Colonic mucosa (tissue), 4 donors: ENCODE measurements around the gene RAD51. TPM values are rescaled to one million over a fixed set of nuclear protein-coding genes. Genes with fewer than 3 reads are reported as not detected.
A peak's percentile ranks its signal among the peaks of the same experiment; 100 is the strongest.

Experiments used
- DNase-seq: peaks from one replicate; pipeline ENCODE4 v3.0.0-alpha.2; 2020
- H3K27ac ChIP-seq: fragments of 200-600 bp; one replicate; pipeline ENCODE4 v1.8.0; 2021
- H3K27me3 ChIP-seq: fragments of 200-600 bp; one replicate; pipeline ENCODE4 v1.8.0; 2021
- H3K36me3 ChIP-seq: fragments of 200-600 bp; one replicate; pipeline ENCODE4 v1.8.0; 2021
- H3K4me1 ChIP-seq: fragments of 200-600 bp; one replicate; pipeline ENCODE4 v1.8.0; 2021; ENCODE audit warnings: mild to moderate bottlenecking
- H3K4me3 ChIP-seq: fragments of 200-600 bp; one replicate; pipeline ENCODE4 v1.8.0; 2021
- H3K9ac ChIP-seq, 2 donors: one replicate each; pipeline ENCODE4 v1.7.0; 2013; ENCODE audit warnings: control low read depth in 2 of 2, low read depth in 2 of 2, low read length in 2 of 2
- H3K9me3 ChIP-seq: fragments of 200-600 bp; one replicate; pipeline ENCODE4 v1.8.0; 2021
- intact Hi-C: fragments of 100-400 bp; cut with DNase I; formaldehyde crosslinking; loops from one replicate; pipeline ENCODE4 v1.14.1; 2022
- total RNA-seq, 2 donors: library from RNA; stranded (reverse); fragmentation: NEBNext Ultra II Directional in 1 of 2; extraction: Animal tissue kit (Norgen Biotek cat#: 25700) in 1 of 2; gene quantifications; one replicate each; pipeline ENCODE4 v1.2.1, GENCODE V29; 2021
- TF ChIP-seq, protein P1 (sequence below): fragments of 200-600 bp; IDR thresholded peaks from one replicate; pipeline ENCODE4 v1.8.0; 2022; ENCODE audit warnings: antibody characterized with exemption, mild to moderate bottlenecking
- donor health status: healthy.
- donor health status: DM: no; HTN: no; CAD: no.
- donor health status: DM: no; HTN: no; CAD: no.

The RAD51 gene
- total RNA-seq, 2 donors from 2014 or later, result 10.0 to 30.5 TPM

DNA sequence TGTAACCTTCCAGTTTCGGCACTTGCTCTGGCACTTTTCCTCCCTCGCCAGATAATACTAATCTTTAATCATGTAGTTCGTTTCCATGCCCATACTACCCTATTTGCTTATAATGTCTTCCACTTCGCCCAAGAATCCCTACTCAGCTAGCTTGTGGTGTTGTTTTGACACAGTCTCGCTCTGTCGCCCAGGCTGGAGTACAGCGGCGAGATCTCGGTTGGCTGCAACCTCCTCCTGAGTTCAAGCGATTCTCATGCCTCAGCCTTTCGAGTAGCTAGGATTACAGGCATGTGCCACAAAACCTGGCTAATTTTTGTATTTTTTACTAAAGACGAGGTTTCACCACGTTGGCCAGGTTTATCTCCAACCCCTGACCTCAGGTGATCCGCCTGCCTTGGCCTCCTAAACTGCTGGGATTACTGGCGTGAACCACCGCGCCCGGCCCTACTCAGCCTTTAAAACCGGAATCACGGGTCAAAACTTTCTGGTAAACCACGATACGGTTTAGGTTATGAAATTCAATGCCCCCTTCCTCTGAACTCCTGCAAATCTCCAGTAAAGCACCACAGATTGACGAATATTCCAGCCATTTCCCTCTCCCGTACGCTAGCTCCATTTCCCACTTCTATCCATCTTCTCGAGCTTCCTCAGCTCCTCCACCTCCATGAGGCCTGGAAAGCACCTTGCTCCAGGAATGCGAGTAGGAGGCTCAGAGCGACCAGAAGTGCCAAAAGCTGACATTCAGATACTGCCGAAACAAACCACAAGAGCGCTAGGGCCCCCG, 878 bp upstream of the RAD51 start:
- Histone ChIP-seq H3K4me1 (peaks cover 5% of the 10 kb centered on the region), H3K27me3 (no peaks in the 10 kb centered on the region), H3K9me3 (no peaks in the 10 kb centered on the region), H3K9ac (peak overlapping the region; percentile 87 to 95), H3K36me3 (no peaks in the 10 kb centered on the region), H3K4me3 (peak overlapping the region; percentile 73), H3K27ac (peak overlapping the region; percentile 100)
- TF ChIP-seq, protein P1, sequence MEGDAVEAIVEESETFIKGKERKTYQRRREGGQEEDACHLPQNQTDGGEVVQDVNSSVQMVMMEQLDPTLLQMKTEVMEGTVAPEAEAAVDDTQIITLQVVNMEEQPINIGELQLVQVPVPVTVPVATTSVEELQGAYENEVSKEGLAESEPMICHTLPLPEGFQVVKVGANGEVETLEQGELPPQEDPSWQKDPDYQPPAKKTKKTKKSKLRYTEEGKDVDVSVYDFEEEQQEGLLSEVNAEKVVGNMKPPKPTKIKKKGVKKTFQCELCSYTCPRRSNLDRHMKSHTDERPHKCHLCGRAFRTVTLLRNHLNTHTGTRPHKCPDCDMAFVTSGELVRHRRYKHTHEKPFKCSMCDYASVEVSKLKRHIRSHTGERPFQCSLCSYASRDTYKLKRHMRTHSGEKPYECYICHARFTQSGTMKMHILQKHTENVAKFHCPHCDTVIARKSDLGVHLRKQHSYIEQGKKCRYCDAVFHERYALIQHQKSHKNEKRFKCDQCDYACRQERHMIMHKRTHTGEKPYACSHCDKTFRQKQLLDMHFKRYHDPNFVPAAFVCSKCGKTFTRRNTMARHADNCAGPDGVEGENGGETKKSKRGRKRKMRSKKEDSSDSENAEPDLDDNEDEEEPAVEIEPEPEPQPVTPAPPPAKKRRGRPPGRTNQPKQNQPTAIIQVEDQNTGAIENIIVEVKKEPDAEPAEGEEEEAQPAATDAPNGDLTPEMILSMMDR, result no peak
- intact Hi-C loops, result loop anchor here (10.0 kb wide), 1 partner anchor 201 kb away; the partner anchor contains the start of gene VPS18
- DNase-seq, result no peak

GRCh38 chr15:40695469-40695890, 506 bp downstream of the RAD51 start:
- Histone ChIP-seq H3K9me3 (no peaks in the 10 kb centered on the region), H3K27ac (peak overlapping the region; percentile 100), H3K4me3 (peak overlapping the region; percentile 73), H3K4me1 (peaks cover 5% of the 10 kb centered on the region), H3K36me3 (no peaks in the 10 kb centered on the region), H3K27me3 (no peaks in the 10 kb centered on the region), H3K9ac (peak overlapping the region; percentile 87 to 95)
- DNase-seq, result peak; percentile 40
- intact Hi-C loops, result loop anchor here (10.0 kb wide), 1 partner anchor 199 kb away; the partner anchor contains the start of gene VPS18
- TF ChIP-seq, protein P1, result no peak

DNA sequence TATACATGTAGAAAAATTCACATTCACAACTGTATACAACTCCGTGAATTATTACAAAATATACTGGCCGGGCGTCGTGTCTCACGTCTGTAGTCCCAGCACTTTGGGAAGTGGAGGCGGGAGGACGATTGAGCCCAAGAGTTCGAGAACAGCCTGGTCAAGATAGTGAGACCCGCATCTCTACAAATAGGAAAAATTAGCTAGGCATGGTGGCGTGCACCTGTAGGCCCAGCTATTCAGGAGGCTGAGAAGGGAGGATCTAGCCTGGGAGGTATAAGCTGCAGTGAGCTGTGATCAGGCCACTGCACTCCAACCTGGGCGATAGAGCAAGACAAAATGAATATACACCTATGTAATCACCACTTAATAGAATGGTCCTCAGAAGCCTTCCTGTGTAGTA, 1.3 kb downstream of the RAD51 start:
- intact Hi-C loops, result loop anchor here (10.0 kb wide), 1 partner anchor 199 kb away; the partner anchor contains the start of gene VPS18
- Histone ChIP-seq H3K9me3 (no peaks in the 10 kb centered on the region), H3K4me3 (peak overlapping the region; percentile 73), H3K36me3 (no peaks in the 10 kb centered on the region), H3K9ac (no peak overlapping the region), H3K4me1 (peaks cover 5% of the 10 kb centered on the region), H3K27me3 (no peaks in the 10 kb centered on the region), H3K27ac (no peak overlapping the region)
- DNase-seq, result no peak
- TF ChIP-seq, protein P1, result no peak

DNA sequence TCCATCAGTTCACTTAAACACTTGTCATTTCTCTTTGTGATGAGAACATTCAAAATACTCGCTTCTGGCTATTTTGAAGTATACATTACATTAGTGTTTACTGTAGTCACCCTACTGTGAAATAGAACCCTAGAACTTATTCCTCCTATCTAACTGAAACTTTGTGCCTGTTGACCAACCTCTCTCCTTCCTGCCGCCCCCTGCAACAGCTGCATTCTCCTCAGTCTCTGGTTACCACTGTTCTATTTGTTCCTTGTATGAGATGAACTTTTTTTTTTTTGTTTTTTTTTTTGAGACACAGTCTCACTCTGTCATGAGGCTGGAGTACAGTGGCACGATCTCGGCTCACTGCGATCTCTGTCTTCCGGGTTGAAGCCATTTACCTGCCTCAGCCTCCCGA, 2.9 kb downstream of the RAD51 start:
- DNase-seq, result no peak
- intact Hi-C loops, result loop anchor here (10.0 kb wide), 1 partner anchor 197 kb away; the partner anchor contains the start of gene VPS18
- no peaks in the 10 kb centered on the region for H3K27me3 ChIP-seq
- H3K27ac ChIP-seq, result no peak overlapping the region
- TF ChIP-seq, protein P1, result no peak
- H3K36me3 ChIP-seq, result no peaks in the 10 kb centered on the region
- H3K4me1 ChIP-seq, result peaks cover 5% of the 10 kb centered on the region
- H3K4me3 ChIP-seq, result no peak overlapping the region
- no peaks in the 10 kb centered on the region for H3K9me3 ChIP-seq
- H3K9ac ChIP-seq, result no peak overlapping the region

- Histone ChIP-seq H3K27me3 (no peaks in the 10 kb centered on the region), H3K4me3 (no peak overlapping the region), H3K9ac (no peak overlapping the region), H3K4me1 (peaks cover 4% of the 10 kb centered on the region), H3K36me3 (no peaks in the 10 kb centered on the region), H3K27ac (peak overlapping the region; percentile 8), H3K9me3 (no peaks in the 10 kb centered on the region)
- intact Hi-C loops, result no loop called here
- TF ChIP-seq, protein P1, result no peak
- DNase-seq, result no peak
These were observed 7.1 kb downstream of the RAD51 start for GRCh38 chr15:40702077-40702476.
